WTC11 (cell line): Measurements from ENCODE around the gene NQO1. TPM values are rescaled to one million over a fixed set of nuclear protein-coding genes. Genes with fewer than 3 reads are reported as not detected.
A peak's percentile ranks its signal among the peaks of the same experiment; 100 is the strongest.

Experiments
- ATAC-seq: fragments of 200-7000 bp; cut with Tn5 transposase; 2 replicates; pipeline ENCODE4 v1.10.0; 2021; ENCODE audit warnings: mild to moderate bottlenecking, moderate library complexity
- CTCF ChIA-PET: fragments of 300-600 bp; sonication (Branson Sonifier 250); formaldehyde crosslinking; loops from one replicate; lab custom pipeline; 2021; ENCODE audit warnings: antibody characterized with exemption; lab: Charles Lee
- POLR2A ChIA-PET: fragments of 350-600 bp; sonication (Branson Sonifier 250); formaldehyde crosslinking; loops from one replicate; lab custom pipeline; 2021; ENCODE audit warnings: antibody characterized with exemption; lab: Charles Lee
- DNase-seq: peaks from one replicate; pipeline ENCODE4 v3.0.0; 2021; ENCODE audit warnings: low spot score
- H3K27ac Mint-ChIP-seq: 2 replicates; pipeline ENCODE4 v1.8.0; 2021; ENCODE audit warnings: mixed read lengths
- H3K27me3 Mint-ChIP-seq: 2 replicates; pipeline ENCODE4 v1.8.0; 2021; ENCODE audit warnings: low read depth, mild to moderate bottlenecking, moderate library complexity, mixed read lengths
- H3K36me3 Mint-ChIP-seq: 2 replicates; pipeline ENCODE4 v1.8.0; 2021; ENCODE audit warnings: mixed read lengths
- H3K4me1 Mint-ChIP-seq: 2 replicates; pipeline ENCODE4 v1.8.0; 2022; ENCODE audit warnings: mixed read lengths
- H3K4me3 Mint-ChIP-seq: 2 replicates; pipeline ENCODE4 v1.8.0; 2021; ENCODE audit warnings: mild to moderate bottlenecking, moderate library complexity, mixed read lengths
- H3K9me3 Mint-ChIP-seq: 2 replicates; pipeline ENCODE4 v1.8.0; 2021; ENCODE audit warnings: mixed read lengths
- ATF1 ChIP-seq: sonication (generic); formaldehyde crosslinking; IDR thresholded peaks from 2 replicates; pipeline ENCODE4 v1.8.1; 2023; ENCODE audit warnings: mild to moderate bottlenecking, moderate library complexity, missing genetic modification reagents
- ATF6 ChIP-seq: sonication (generic); formaldehyde crosslinking; IDR thresholded peaks from 2 replicates; pipeline ENCODE4 v1.8.1; 2023; ENCODE audit warnings: mild to moderate bottlenecking, missing genetic modification reagents
- CREM ChIP-seq: sonication (generic); formaldehyde crosslinking; IDR thresholded peaks from 2 replicates; pipeline ENCODE4 v1.8.1; 2022; ENCODE audit warnings: mild to moderate bottlenecking, missing genetic modification reagents, moderate library complexity
- CTCF ChIP-seq: fragments of 200-600 bp; IDR thresholded peaks from 2 replicates; pipeline ENCODE4 v1.8.0; 2022; ENCODE audit warnings: antibody characterized with exemption
- FOXJ3 ChIP-seq: sonication (generic); formaldehyde crosslinking; IDR thresholded peaks from 2 replicates; pipeline ENCODE4 v1.9.0; 2021; ENCODE audit warnings: missing genetic modification reagents, mild to moderate bottlenecking, borderline replicate concordance
- HMGXB4 ChIP-seq: sonication (generic); formaldehyde crosslinking; IDR thresholded peaks from 2 replicates; pipeline ENCODE4 v1.8.1; 2023; ENCODE audit warnings: mild to moderate bottlenecking, moderate library complexity, missing genetic modification reagents
- IRF2 ChIP-seq: sonication (generic); formaldehyde crosslinking; IDR thresholded peaks from 2 replicates; pipeline ENCODE4 v1.8.0; 2022; ENCODE audit warnings: low read depth, missing genetic modification reagents, borderline replicate concordance
- KAT7 ChIP-seq: sonication (generic); formaldehyde crosslinking; IDR thresholded peaks from 2 replicates; pipeline ENCODE4 v1.8.1; 2023; ENCODE audit warnings: missing genetic modification reagents, mild to moderate bottlenecking, borderline replicate concordance
- NR1H2 ChIP-seq: sonication (generic); formaldehyde crosslinking; IDR thresholded peaks from 2 replicates; pipeline ENCODE4 v1.9.0; 2021; ENCODE audit warnings: mild to moderate bottlenecking, moderate library complexity, missing genetic modification reagents
- SMAD4 ChIP-seq: sonication (generic); formaldehyde crosslinking; IDR thresholded peaks from 2 replicates; pipeline ENCODE4 v1.8.0; 2022; ENCODE audit warnings: mild to moderate bottlenecking, missing genetic modification reagents
- TCF7 ChIP-seq: sonication (generic); formaldehyde crosslinking; IDR thresholded peaks from 2 replicates; pipeline ENCODE4 v1.8.0; 2022; ENCODE audit warnings: mild to moderate bottlenecking, low read depth, missing genetic modification reagents, moderate library complexity
- ZBTB43 ChIP-seq: sonication (generic); formaldehyde crosslinking; IDR thresholded peaks from 2 replicates; pipeline ENCODE4 v1.8.1; 2023; ENCODE audit warnings: mild to moderate bottlenecking, missing genetic modification reagents
- total RNA-seq: library from RNA; stranded (reverse); gene quantifications from 3 replicates; pipeline ENCODE4 v1.2.3, GENCODE V29; 2021
- TF ChIP-seq, protein P1 (sequence below): sonication (generic); formaldehyde crosslinking; IDR thresholded peaks from 2 replicates; pipeline ENCODE4 v1.8.1; 2023; ENCODE audit warnings: mild to moderate bottlenecking, missing genetic modification reagents, moderate library complexity

Gene NQO1
- total RNA-seq, 1 experiment from 2014 or later = 38.9 TPM

GRCh38 chr16:69768666-69769065 lies 42.3 kb upstream of the NQO1 start:
- H3K27me3 Mint-ChIP-seq = no peaks in the 10 kb centered on the region
- POLR2A ChIA-PET = no interaction called here

GRCh38 chr16:69767459-69768229 lies 41.3 kb upstream of the NQO1 start:
- Mint-ChIP-seq H3K36me3 (peaks cover 8% of the 10 kb centered on the region), H3K27ac (no peak overlapping the region), H3K9me3 (peaks cover 10% of the 10 kb centered on the region), H3K4me3 (no peak overlapping the region), H3K27me3 (no peaks in the 10 kb centered on the region), H3K4me1 (peaks cover 8% of the 10 kb centered on the region)
- ChIA-PET CTCF (interaction anchor here (0.8 kb wide), 1 partner anchor 13 kb away, joined by 3 read pairs; the partner anchor contains the start of gene NOB1), POLR2A (no interaction called here)
- no peak for ATAC-seq
- TF ChIP-seq SMAD4 (CRISPR knock-in tag) (no peak), NR1H2 (CRISPR knock-in tag) (no peak), TCF7 (no peak), HMGXB4 (CRISPR knock-in tag) (no peak), FOXJ3 (CRISPR knock-in tag) (no peak), ATF6 (CRISPR knock-in tag) (no peak), CREM (CRISPR knock-in tag) (no peak), KAT7 (CRISPR knock-in tag) (no peak), ZBTB43 (CRISPR knock-in tag) (no peak), IRF2 (no peak), CTCF (no peak)
- TF ChIP-seq, protein P1, sequence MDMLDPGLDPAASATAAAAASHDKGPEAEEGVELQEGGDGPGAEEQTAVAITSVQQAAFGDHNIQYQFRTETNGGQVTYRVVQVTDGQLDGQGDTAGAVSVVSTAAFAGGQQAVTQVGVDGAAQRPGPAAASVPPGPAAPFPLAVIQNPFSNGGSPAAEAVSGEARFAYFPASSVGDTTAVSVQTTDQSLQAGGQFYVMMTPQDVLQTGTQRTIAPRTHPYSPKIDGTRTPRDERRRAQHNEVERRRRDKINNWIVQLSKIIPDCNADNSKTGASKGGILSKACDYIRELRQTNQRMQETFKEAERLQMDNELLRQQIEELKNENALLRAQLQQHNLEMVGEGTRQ (CRISPR knock-in tag) = no peak
- no peak for DNase-seq

More at GRCh38 chr16:69768666-69769065, 42.3 kb upstream of the NQO1 start:
- Mint-ChIP-seq H3K4me1 (peaks cover under 1% of the 10 kb centered on the region), H3K36me3 (peaks cover 8% of the 10 kb centered on the region), H3K4me3 (no peak overlapping the region), H3K9me3 (peaks cover 10% of the 10 kb centered on the region)
- CTCF ChIA-PET = interaction anchor here (1.8 kb wide), 1 partner anchor 14 kb away, joined by 7 read pairs; the partner anchor contains the start of gene NOB1
- no peak for TF ChIP-seq ATF1 (CRISPR knock-in tag)
- TF ChIP-seq, protein P1 (CRISPR knock-in tag) = no peak
- no peak for TF ChIP-seq ZBTB43 (CRISPR knock-in tag)
- TF ChIP-seq FOXJ3 (CRISPR knock-in tag) = no peak
- TF ChIP-seq, all 79 proteins: peak for 0
- H3K27ac Mint-ChIP-seq = 0 out of 2 replicates have a peak overlapping the region, but pooled peaks have one; percentile 3
- ATAC-seq (no peak), DNase-seq (no peak)
